Adrenal gland (tissue), 12 donors: ENCODE measurements around the gene CENPB. TPM values are rescaled to one million over a fixed set of nuclear protein-coding genes. Genes with fewer than 3 reads are reported as not detected.

Experiments
- DNase-seq, 7 donors: peaks; one replicate each; pipeline ENCODE4 v3.0.0-alpha.2; 2019 to 2020
- H3K27ac ChIP-seq, 5 donors: fragments of 200-600 bp; sonication (generic) in 4 of 5; 1 replicate in 3 of 5; 2 replicates in 2 of 5; pipeline versions ENCODE4 v1.5.1 to v1.8.0; 2016 to 2020; ENCODE audit warnings: mild to moderate bottlenecking in 1 of 5
- H3K27me3 ChIP-seq: fragments of 200-600 bp; 2 replicates; pipeline ENCODE4 v1.8.0; 2021
- H3K36me3 ChIP-seq, 2 donors: fragments of 200-600 bp; replicated peaks in 1 of 2; 1 replicate in 1 of 2; 2 replicates in 1 of 2; pipeline versions ENCODE4 v1.5.1 to v1.8.0; 2018 to 2022
- H3K4me1 ChIP-seq, 2 donors: fragments of 200-600 bp; replicated peaks in 1 of 2; 1 replicate in 1 of 2; 2 replicates in 1 of 2; pipeline versions ENCODE4 v1.5.1 to v1.8.0; 2018 to 2021
- H3K4me3 ChIP-seq, 4 donors: fragments of 200-600 bp; sonication (generic) in 3 of 4; one replicate each; pipeline ENCODE4 v1.5.1; 2016 to 2018
- H3K9me3 ChIP-seq, 3 donors: fragments of 200-600 bp; sonication (generic) in 1 of 3; replicated peaks in 1 of 3; 1 replicate in 2 of 3; 2 replicates in 1 of 3; pipeline versions ENCODE4 v1.5.1 to v1.8.0; 2016 to 2021
- CTCF ChIP-seq, 6 experiments: fragments of 450-650 bp in 4 of 6; fragments of 200-600 bp in 2 of 6; sonication (generic) in 1 of 6; IDR thresholded peaks; 1 replicate in 5 of 6; 2 replicates in 1 of 6; pipeline versions ENCODE4 v1.5.1 to v1.8.0; 2016 to 2021; ENCODE audit warnings: antibody characterized with exemption in 6 of 6, mild to moderate bottlenecking in 2 of 6, moderate library complexity in 1 of 6
- POLR2A ChIP-seq, 2 donors: fragments of 450-650 bp; IDR thresholded peaks; one replicate each; pipeline ENCODE4 v1.6.1; 2017; ENCODE audit warnings: antibody characterized with exemption in 2 of 2, mild to moderate bottlenecking in 2 of 2, moderate library complexity in 1 of 2
- WGBS, 4 donors: extraction: QIAGEN DNeasy Blood & Tissue Kit in 2 of 4; methylation state at CpG; one replicate each; pipeline versions ENCODE4 v1.1.5 to v1.1.7; 2013 to 2017; 5-methylcytosine and 5-hydroxymethylcytosine counted together
- intact Hi-C, 2 donors: fragments of 100-400 bp; cut with DNase I; formaldehyde crosslinking; loops; one replicate each; pipeline versions ENCODE4 v1.14.1 to v1.15.0; 2022 to 2023
- polyA plus RNA-seq, 3 donors: library from polyadenylated mRNA; stranded (reverse); fragments of 200-250 nt in 2 of 3; fragments of 350-450 nt in 1 of 3; fragmentation: Illumina TruSeq in 1 of 3; extraction: RNeasy Lipid Tissue Mini Kit (QIAGEN cat#74804) in 1 of 3; gene quantifications; one replicate each; pipeline ENCODE4 v1.2.3, GENCODE V29; 2013 to 2014
- total RNA-seq, 9 donors: library from RNA; depleted of rRNA in 4 of 9; stranded (reverse); fragments of >200 nt in 4 of 9; fragments of 120-200 nt in 1 of 9; fragmentation: NEBNext Ultra II Directional in 1 of 9; extraction: Animal tissue kit (Norgen Biotek cat#: 25700) in 1 of 9; gene quantifications; one replicate each; pipeline versions ENCODE4 v1.1.0 to v1.2.4, GENCODE V29; 2013 to 2023
- donor health status: healthy with polysubstance abuse.
- donor health status: Bipolar disorder and iron deficiency.
- donor health status: DM: yes; HTN: yes; CAD: no.
- donor health status: DM: no; HTN: no; CAD: no.
- donor health status: DM: no; HTN: no; CAD: no.
- donor health status: DM: yes; HTN: yes; CAD: no.

The CENPB gene
- total and polyA plus RNA-seq, 12 donors = 25.8 to 112 (median 82.2) TPM

GRCh38 chr20:3826420-3826819 is 39.9 kb upstream of the CENPB start:
- no peaks in the 10 kb centered on the region for H3K27me3 ChIP-seq
- intact Hi-C loops = loop anchor here in 1 of 2 donors (5.0 kb wide), 1 partner anchor 44 kb away; the partner anchor contains the start of gene SPEF1
- no peak for TF ChIP-seq CTCF (IDR thresholded peaks at IDR 0.05)
- TF ChIP-seq POLR2A (IDR thresholded peaks at IDR 0.05) = no peak
- DNase-seq = no peak
- H3K36me3 ChIP-seq = peaks cover 0 to 41% of the 10 kb centered on the region in 2 donors
- no peaks in the 10 kb centered on the region for H3K9me3 ChIP-seq
- 79 to 94% (median 83%) methylated on average over 4 of the region's 4 CpGs for WGBS, 4 donors
- no peak overlapping the region for H3K27ac ChIP-seq
- H3K4me3 ChIP-seq = no peak overlapping the region
- peaks cover 0 to 3% of the 10 kb centered on the region in 2 donors for H3K4me1 ChIP-seq

- Histone ChIP-seq H3K36me3 (peaks cover 0 to 41% of the 10 kb centered on the region in 2 donors), H3K4me1 (peaks cover 0 to 8% of the 10 kb centered on the region in 2 donors), H3K27ac (no peak overlapping the region), H3K9me3 (no peaks in the 10 kb centered on the region), H3K27me3 (no peaks in the 10 kb centered on the region), H3K4me3 (no peak overlapping the region)
- intact Hi-C loops = loop anchor here in 1 of 2 donors (5.0 kb wide), 1 partner anchor 43 kb away; the partner anchor contains the start of gene SPEF1
- TF ChIP-seq CTCF (IDR thresholded peaks at IDR 0.05) (no peak), POLR2A (IDR thresholded peaks at IDR 0.05) (no peak)
- DNase-seq = no peak
- 76 to 100% (median 88%) methylated on average over 3 to 7 of the region's 7 CpGs for WGBS, 4 donors
Measured at GRCh38 chr20:3825526-3825925, 39.0 kb upstream of the CENPB start.

DNA sequence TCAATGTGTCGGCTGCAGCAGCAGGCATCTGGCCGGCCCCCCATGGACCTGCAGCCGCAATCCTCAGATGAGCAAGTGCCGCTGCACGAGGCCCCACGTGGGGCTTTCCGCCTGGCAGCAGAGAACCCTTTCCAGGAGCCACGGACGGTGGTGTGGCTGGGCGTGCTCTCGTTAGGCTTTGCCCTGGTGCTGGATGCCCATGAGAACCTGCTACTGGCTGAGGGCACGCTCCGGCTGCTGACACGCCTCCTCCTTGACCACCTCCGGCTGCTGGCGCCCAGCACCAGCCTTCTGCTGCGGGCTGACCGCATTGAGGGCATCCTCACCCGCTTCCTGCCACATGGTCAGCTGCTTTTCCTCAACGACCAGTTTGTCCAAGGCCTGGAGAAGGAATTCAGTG is 37.3 kb upstream of the CENPB start:
- Histone ChIP-seq H3K27me3 (no peaks in the 10 kb centered on the region), H3K4me1 (peaks cover 4 to 13% of the 10 kb centered on the region in 2 donors), H3K4me3 (no peak overlapping the region), H3K36me3 (peaks cover 0 to 41% of the 10 kb centered on the region in 2 donors), H3K27ac (no peak overlapping the region), H3K9me3 (no peaks in the 10 kb centered on the region)
- no peak for TF ChIP-seq POLR2A (IDR thresholded peaks at IDR 0.05)
- no peak for TF ChIP-seq CTCF (IDR thresholded peaks at IDR 0.05)
- no peak for DNase-seq
- intact Hi-C loops = no loop called here
- 88 to 96% (median 92%) methylated on average over 5 to 20 of the region's 20 CpGs for WGBS, 4 donors

DNA sequence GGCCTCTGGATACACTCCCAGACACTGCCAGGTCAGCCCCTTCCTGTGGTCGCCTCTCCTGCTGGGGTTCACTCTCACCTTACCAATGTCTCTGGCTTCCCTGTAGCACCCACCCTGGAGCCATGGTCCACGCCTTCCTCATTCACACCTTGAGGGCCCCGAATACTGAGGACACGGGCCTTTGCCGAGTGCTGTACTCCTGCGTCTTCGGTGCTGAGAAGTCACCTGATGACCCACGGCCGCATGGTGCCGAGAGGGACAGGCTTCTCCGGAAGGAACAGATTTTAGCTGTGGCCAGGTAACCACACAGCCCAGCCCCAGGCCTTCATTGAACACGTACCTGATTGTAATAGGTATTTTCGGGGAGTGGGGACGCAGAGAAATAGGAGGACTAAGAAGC is 35.5 kb upstream of the CENPB start:
- Histone ChIP-seq H3K36me3 (peaks cover 0 to 34% of the 10 kb centered on the region in 2 donors), H3K9me3 (no peaks in the 10 kb centered on the region), H3K27me3 (no peaks in the 10 kb centered on the region), H3K4me3 (no peak overlapping the region), H3K4me1 (peaks cover 4 to 18% of the 10 kb centered on the region in 2 donors), H3K27ac (no peak overlapping the region)
- WGBS, 4 donors = 91 to 93% (median 91%) methylated on average over 14 of the region's 14 CpGs
- no peak for TF ChIP-seq POLR2A (IDR thresholded peaks at IDR 0.05)
- TF ChIP-seq CTCF (IDR thresholded peaks at IDR 0.05) = no peak
- DNase-seq = no peak
- intact Hi-C loops = no loop called here
